DND-41 (cell line): ENCODE data around the gene FOXK1.
"Not testable (repeated sequence)": the region's sequence is repeated elsewhere in the genome, so short reads cannot be mapped to it uniquely, and the experiment has no call there.

Experiments
- ATAC-seq: fragments of 200-7000 bp; cut with Tn5 transposase; 3 replicates; pipeline ENCODE4 v1.9.1; 2021; ENCODE audit warnings: low read depth; ENCODE audit not compliant: insufficient read depth
- DNase-seq: peaks from one replicate; pipeline ENCODE4 v3.0.0-alpha.2; 2020
- H2AFZ ChIP-seq: 2 replicates; pipeline ENCODE4 v1.6.0; 2012; ENCODE audit warnings: low read depth, low read length
- H3K27ac ChIP-seq: 2 replicates; pipeline ENCODE4 v1.5.1; 2012; ENCODE audit warnings: low read length, inconsistent platforms
- H3K27me3 ChIP-seq: fragments of 200-600 bp; sonication (generic); 2 replicates; pipeline ENCODE4 v1.6.0; 2012; ENCODE audit warnings: low read length, mild to moderate bottlenecking, inconsistent platforms; ENCODE audit not compliant: insufficient read depth, poor library complexity
- H3K36me3 ChIP-seq: 2 replicates; pipeline ENCODE4 v1.5.1; 2012; ENCODE audit warnings: low read length, inconsistent platforms; ENCODE audit not compliant: insufficient read depth
- H3K4me1 ChIP-seq: 2 replicates; pipeline ENCODE4 v1.5.1; 2012; ENCODE audit warnings: mild to moderate bottlenecking, low read length; ENCODE audit not compliant: insufficient read depth
- H3K4me2 ChIP-seq: 2 replicates; pipeline ENCODE4 v1.6.0; 2012; ENCODE audit warnings: mild to moderate bottlenecking, moderate library complexity, low read length, inconsistent platforms; ENCODE audit not compliant: insufficient read depth
- H3K4me3 ChIP-seq, 2 experiments: fragments of 200-600 bp in 1 of 2; shearing (Covaris generic) in 1 of 2; 2 replicates each; pipeline ENCODE4 v1.5.1; 2012 to 2016; ENCODE audit warnings: inconsistent platforms in 2 of 2, low read length in 2 of 2, mild to moderate bottlenecking in 2 of 2, low read depth in 1 of 2, moderate library complexity in 1 of 2
- H3K79me2 ChIP-seq: 2 replicates; pipeline ENCODE4 v1.6.0; 2012; ENCODE audit warnings: low read length, inconsistent platforms; ENCODE audit not compliant: insufficient read depth
- H3K9ac ChIP-seq: 2 replicates; pipeline ENCODE4 v1.6.0; 2012; ENCODE audit warnings: low read depth, mild to moderate bottlenecking, inconsistent platforms, low read length, moderate library complexity
- H3K9me3 ChIP-seq: 2 replicates; pipeline ENCODE4 v1.5.1; 2012; ENCODE audit warnings: low read length, moderate library complexity, mild to moderate bottlenecking, inconsistent platforms; ENCODE audit not compliant: insufficient read depth, severe bottlenecking
- H4K20me1 ChIP-seq: 2 replicates; pipeline ENCODE4 v1.6.0; 2012; ENCODE audit warnings: low read length; ENCODE audit not compliant: insufficient read depth
- CTCF ChIP-seq: IDR thresholded peaks from 2 replicates; pipeline ENCODE4 v1.5.1; 2012; ENCODE audit warnings: borderline replicate concordance, low read length, moderate library complexity, mild to moderate bottlenecking; ENCODE audit not compliant: poor library complexity, severe bottlenecking; ENCODE audit errors: extremely low read depth
- EZH2 ChIP-seq: IDR thresholded peaks from 3 replicates; pipeline ENCODE4 v1.6.1; 2012; ENCODE audit warnings: borderline replicate concordance, low read depth, mild to moderate bottlenecking, moderate library complexity, low read length, inconsistent platforms; ENCODE audit not compliant: severe bottlenecking

FOXK1 gene

GRCh38 chr7:4668510-4668847 is 13.6 kb upstream of the FOXK1 start:
- no peak for ATAC-seq
- Histone ChIP-seq H3K4me3 (no peak overlapping the region), H3K27me3 (no peaks in the 10 kb centered on the region), H3K9ac (no peak overlapping the region), H3K4me2 (no peak overlapping the region), H3K27ac (no peak overlapping the region), H4K20me1 (no peaks in the 10 kb centered on the region), H2AFZ (no peak overlapping the region), H3K9me3 (no peaks in the 10 kb centered on the region), H3K36me3 (no peaks in the 10 kb centered on the region), H3K4me1 (no peaks in the 10 kb centered on the region), H3K79me2 (no peaks in the 10 kb centered on the region)
- DNase-seq: no peak
- TF ChIP-seq CTCF (no peak), EZH2 (no peak)

- no peak for TF ChIP-seq EZH2
- TF ChIP-seq CTCF: no peak
- no peaks in the 10 kb centered on the region for H4K20me1 ChIP-seq
- H3K27ac ChIP-seq: no peak overlapping the region
- no peak for ATAC-seq
- no peaks in the 10 kb centered on the region for H3K36me3 ChIP-seq
- no peak for DNase-seq
- H2AFZ ChIP-seq: no peak overlapping the region
- no peak overlapping the region for H3K9ac ChIP-seq
- no peaks in the 10 kb centered on the region for H3K27me3 ChIP-seq
- H3K4me2 ChIP-seq: no peak overlapping the region
- H3K4me3 ChIP-seq: no peak overlapping the region
- peaks cover 3% of the 10 kb centered on the region for H3K9me3 ChIP-seq
- H3K79me2 ChIP-seq: no peaks in the 10 kb centered on the region
- no peaks in the 10 kb centered on the region for H3K4me1 ChIP-seq
These were observed 11.3 kb upstream of the FOXK1 start for GRCh38 chr7:4670791-4671190.

GRCh38 chr7:4675771-4676367 is 6.2 kb upstream of the FOXK1 start:
- peaks cover 3% of the 10 kb centered on the region for H3K9me3 ChIP-seq
- no peak overlapping the region; the same call in 1 of the 2 replicates for H2AFZ ChIP-seq
- H3K4me2 ChIP-seq: no peak overlapping the region
- no peak for TF ChIP-seq EZH2
- no peak for TF ChIP-seq CTCF
- H3K4me1 ChIP-seq: no peaks in the 10 kb centered on the region
- no peaks in the 10 kb centered on the region for H3K27me3 ChIP-seq
- H3K36me3 ChIP-seq: no peaks in the 10 kb centered on the region
- DNase-seq (no peak), ATAC-seq (no peak)
- no peaks in the 10 kb centered on the region for H4K20me1 ChIP-seq
- H3K9ac ChIP-seq: no peak overlapping the region
- no peak overlapping the region for H3K4me3 ChIP-seq
- H3K79me2 ChIP-seq: no peaks in the 10 kb centered on the region
- no peak overlapping the region for H3K27ac ChIP-seq

GRCh38 chr7:4677518-4677917 is 4.6 kb upstream of the FOXK1 start:
- not testable (repeated sequence) for DNase-seq, H2AFZ ChIP-seq, H3K27me3 ChIP-seq, H3K4me1 ChIP-seq, H3K9me3 ChIP-seq, H3K4me3 ChIP-seq, H3K36me3 ChIP-seq, H4K20me1 ChIP-seq, H3K4me2 ChIP-seq, H3K27ac ChIP-seq, ATAC-seq, H3K79me2 ChIP-seq, H3K9ac ChIP-seq
